ENCODE data around the gene VIPAS39. TPM values are rescaled to one million over a fixed set of nuclear protein-coding genes. Genes with fewer than 3 reads are reported as not detected.
A peak's percentile ranks its signal among the peaks of the same experiment; 100 is the strongest.

Gene VIPAS39
- total and polyA plus RNA-seq, 2 of the 13 experiments (the other 11 are each of a cell fraction or from before 2014, with no cell fraction given) = 13.3 to 21.5 TPM

DNA sequence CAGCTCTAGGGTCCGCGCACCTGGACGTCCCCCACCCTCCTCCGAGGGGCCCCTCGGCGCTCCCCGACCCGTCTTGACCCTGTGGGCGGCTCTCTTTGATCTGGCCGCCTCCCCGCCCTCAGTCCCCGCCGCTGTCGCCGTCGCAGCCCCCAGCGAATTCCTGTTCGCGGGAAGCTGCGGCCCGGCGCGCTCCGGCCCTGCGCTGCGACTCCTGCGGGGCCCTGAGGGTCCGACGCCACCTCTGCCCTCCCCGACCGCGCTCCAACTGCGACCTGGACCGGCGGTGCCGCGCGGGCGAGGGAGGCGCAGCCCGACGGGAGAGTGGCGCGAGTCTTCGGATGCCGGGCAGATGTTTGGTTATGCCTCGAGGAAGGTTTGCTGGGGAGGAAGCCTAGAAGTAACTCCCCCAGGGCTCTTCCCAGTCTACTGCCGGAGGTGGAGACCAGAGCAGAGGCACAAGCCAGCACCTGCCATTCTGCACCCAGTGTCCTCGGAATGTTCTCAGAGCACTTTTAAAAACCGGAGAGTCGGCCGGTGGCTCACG is 41.7 kb upstream of the VIPAS39 start (continued):
- TF ChIP-seq, protein P1, sequence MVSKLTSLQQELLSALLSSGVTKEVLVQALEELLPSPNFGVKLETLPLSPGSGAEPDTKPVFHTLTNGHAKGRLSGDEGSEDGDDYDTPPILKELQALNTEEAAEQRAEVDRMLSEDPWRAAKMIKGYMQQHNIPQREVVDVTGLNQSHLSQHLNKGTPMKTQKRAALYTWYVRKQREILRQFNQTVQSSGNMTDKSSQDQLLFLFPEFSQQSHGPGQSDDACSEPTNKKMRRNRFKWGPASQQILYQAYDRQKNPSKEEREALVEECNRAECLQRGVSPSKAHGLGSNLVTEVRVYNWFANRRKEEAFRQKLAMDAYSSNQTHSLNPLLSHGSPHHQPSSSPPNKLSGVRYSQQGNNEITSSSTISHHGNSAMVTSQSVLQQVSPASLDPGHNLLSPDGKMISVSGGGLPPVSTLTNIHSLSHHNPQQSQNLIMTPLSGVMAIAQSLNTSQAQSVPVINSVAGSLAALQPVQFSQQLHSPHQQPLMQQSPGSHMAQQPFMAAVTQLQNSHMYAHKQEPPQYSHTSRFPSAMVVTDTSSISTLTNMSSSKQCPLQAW (CRISPR knock-in tag; IDR thresholded peaks at IDR 0.05) = no peak
- TF ChIP-seq CAMTA2 (CRISPR knock-in tag; IDR thresholded peaks at IDR 0.05; ENCODE audit: borderline replicate concordance) (no peak), ZNF501 (CRISPR knock-in tag; IDR thresholded peaks at IDR 0.05) (no peak), EED (CRISPR knock-in tag; IDR thresholded peaks at IDR 0.05) (no peak), NR2F2 (IDR thresholded peaks at IDR 0.05; ENCODE audit: borderline replicate concordance, low read depth) (peak; percentile 70), SP140L (CRISPR knock-in tag; IDR thresholded peaks at IDR 0.05; ENCODE audit: borderline replicate concordance) (no peak), ZNF777 (CRISPR knock-in tag; IDR thresholded peaks at IDR 0.05) (peak; percentile 95), KDM6A (CRISPR knock-in tag; IDR thresholded peaks at IDR 0.05; ENCODE audit: low read depth) (no peak), ZIK1 (CRISPR knock-in tag; IDR thresholded peaks at IDR 0.05; ENCODE audit: borderline replicate concordance, low read depth) (no peak), POLR2AphosphoS2 (IDR thresholded peaks at IDR 0.05; ENCODE audit: low read depth, low read length) (no peak), ZNF263 (CRISPR knock-in tag; IDR thresholded peaks at IDR 0.05) (no peak), NFRKB (IDR thresholded peaks at IDR 0.05) (no peak), CBX1 (IDR thresholded peaks at IDR 0.05; ENCODE audit: low read depth) (peak; percentile 8), ZBTB38 (CRISPR knock-in tag; IDR thresholded peaks at IDR 0.05) (no peak; the same call in 1 of the 2 replicates), KMT2B (CRISPR knock-in tag; IDR thresholded peaks at IDR 0.05) (no peak), RBFOX2 (IDR thresholded peaks at IDR 0.05; ENCODE audit: low read depth, low read length) (peak; percentile 57), TBX2 (CRISPR knock-in tag; IDR thresholded peaks at IDR 0.05; ENCODE audit: borderline replicate concordance) (no peak), ZNF337 (CRISPR knock-in tag; IDR thresholded peaks at IDR 0.05; ENCODE audit: borderline replicate concordance, low read depth) (no peak), ZNF382 (CRISPR knock-in tag; IDR thresholded peaks at IDR 0.05; ENCODE audit: borderline replicate concordance) (no peak), SSRP1 (CRISPR knock-in tag; IDR thresholded peaks at IDR 0.05) (no peak), IKZF1 (IDR thresholded peaks at IDR 0.05) (no peak)
- TF ChIP-seq, protein P2, sequence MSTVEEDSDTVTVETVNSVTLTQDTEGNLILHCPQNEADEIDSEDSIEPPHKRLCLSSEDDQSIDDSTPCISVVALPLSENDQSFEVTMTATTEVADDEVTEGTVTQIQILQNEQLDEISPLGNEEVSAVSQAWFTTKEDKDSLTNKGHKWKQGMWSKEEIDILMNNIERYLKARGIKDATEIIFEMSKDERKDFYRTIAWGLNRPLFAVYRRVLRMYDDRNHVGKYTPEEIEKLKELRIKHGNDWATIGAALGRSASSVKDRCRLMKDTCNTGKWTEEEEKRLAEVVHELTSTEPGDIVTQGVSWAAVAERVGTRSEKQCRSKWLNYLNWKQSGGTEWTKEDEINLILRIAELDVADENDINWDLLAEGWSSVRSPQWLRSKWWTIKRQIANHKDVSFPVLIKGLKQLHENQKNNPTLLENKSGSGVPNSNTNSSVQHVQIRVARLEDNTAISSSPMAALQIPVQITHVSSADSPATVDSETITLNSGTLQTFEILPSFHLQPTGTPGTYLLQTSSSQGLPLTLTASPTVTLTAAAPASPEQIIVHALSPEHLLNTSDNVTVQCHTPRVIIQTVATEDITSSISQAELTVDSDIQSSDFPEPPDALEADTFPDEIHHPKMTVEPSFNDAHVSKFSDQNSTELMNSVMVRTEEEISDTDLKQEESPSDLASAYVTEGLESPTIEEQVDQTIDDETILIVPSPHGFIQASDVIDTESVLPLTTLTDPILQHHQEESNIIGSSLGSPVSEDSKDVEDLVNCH (CRISPR knock-in tag; IDR thresholded peaks at IDR 0.05) = no peak
- TF ChIP-seq, protein P3, sequence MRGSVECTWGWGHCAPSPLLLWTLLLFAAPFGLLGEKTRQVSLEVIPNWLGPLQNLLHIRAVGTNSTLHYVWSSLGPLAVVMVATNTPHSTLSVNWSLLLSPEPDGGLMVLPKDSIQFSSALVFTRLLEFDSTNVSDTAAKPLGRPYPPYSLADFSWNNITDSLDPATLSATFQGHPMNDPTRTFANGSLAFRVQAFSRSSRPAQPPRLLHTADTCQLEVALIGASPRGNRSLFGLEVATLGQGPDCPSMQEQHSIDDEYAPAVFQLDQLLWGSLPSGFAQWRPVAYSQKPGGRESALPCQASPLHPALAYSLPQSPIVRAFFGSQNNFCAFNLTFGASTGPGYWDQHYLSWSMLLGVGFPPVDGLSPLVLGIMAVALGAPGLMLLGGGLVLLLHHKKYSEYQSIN (CRISPR knock-in tag; IDR thresholded peaks at IDR 0.05; ENCODE audit: borderline replicate concordance) = no peak
- TF ChIP-seq, protein P4, sequence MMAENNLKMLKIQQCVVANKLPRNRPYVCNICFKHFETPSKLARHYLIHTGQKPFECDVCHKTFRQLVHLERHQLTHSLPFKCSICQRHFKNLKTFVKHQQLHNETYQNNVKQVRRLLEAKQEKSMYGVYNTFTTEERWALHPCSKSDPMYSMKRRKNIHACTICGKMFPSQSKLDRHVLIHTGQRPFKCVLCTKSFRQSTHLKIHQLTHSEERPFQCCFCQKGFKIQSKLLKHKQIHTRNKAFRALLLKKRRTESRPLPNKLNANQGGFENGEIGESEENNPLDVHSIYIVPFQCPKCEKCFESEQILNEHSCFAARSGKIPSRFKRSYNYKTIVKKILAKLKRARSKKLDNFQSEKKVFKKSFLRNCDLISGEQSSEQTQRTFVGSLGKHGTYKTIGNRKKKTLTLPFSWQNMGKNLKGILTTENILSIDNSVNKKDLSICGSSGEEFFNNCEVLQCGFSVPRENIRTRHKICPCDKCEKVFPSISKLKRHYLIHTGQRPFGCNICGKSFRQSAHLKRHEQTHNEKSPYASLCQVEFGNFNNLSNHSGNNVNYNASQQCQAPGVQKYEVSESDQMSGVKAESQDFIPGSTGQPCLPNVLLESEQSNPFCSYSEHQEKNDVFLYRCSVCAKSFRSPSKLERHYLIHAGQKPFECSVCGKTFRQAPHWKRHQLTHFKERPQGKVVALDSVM (CRISPR knock-in tag; IDR thresholded peaks at IDR 0.05) = no peak
- TF ChIP-seq, protein P5, sequence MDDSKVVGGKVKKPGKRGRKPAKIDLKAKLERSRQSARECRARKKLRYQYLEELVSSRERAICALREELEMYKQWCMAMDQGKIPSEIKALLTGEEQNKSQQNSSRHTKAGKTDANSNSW (CRISPR knock-in tag; IDR thresholded peaks at IDR 0.05; ENCODE audit: borderline replicate concordance) = 0 out of 2 replicates have a peak, but pooled peaks have one; percentile 77
